CD14-positive monocyte (primary cell): ENCODE results near the gene SLC35D2. TPM values are rescaled to one million over a fixed set of nuclear protein-coding genes. Genes with fewer than 3 reads are reported as not detected.

Source experiments
- DNase-seq, 3 donors: peaks; one replicate each; pipeline ENCODE4 v3.0.0-alpha.2; 2011 to 2022
- H2AFZ ChIP-seq: 2 replicates; pipeline ENCODE4 v1.6.0; 2012; ENCODE audit warnings: mild to moderate bottlenecking, low read depth, low read length, inconsistent platforms; ENCODE audit not compliant: insufficient read depth, poor library complexity, severe bottlenecking
- H3K27ac ChIP-seq, 2 donors: 1 replicate in 1 of 2; 2 replicates in 1 of 2; pipeline ENCODE4 v1.5.1; 2012 to 2013; ENCODE audit warnings: low read length in 2 of 2, control low read depth in 1 of 2, inconsistent platforms in 1 of 2, low read depth in 1 of 2, mild to moderate bottlenecking in 1 of 2
- H3K27me3 ChIP-seq, 2 donors: one replicate each; pipeline versions ENCODE4 v1.6.0 to v1.6.1; 2011 to 2013; ENCODE audit warnings: low read length in 2 of 2; ENCODE audit not compliant: control insufficient read depth in 2 of 2, insufficient read depth in 2 of 2
- H3K36me3 ChIP-seq, 2 donors: replicated peaks in 1 of 2; 1 replicate in 1 of 2; 2 replicates in 1 of 2; pipeline versions ENCODE4 v1.5.1 to v1.6.1; 2012 to 2013; ENCODE audit warnings: low read length in 2 of 2, control low read depth in 1 of 2, inconsistent platforms in 1 of 2, mild to moderate bottlenecking in 1 of 2; ENCODE audit not compliant: insufficient read depth in 2 of 2, control insufficient read depth in 1 of 2
- H3K4me1 ChIP-seq, 2 donors: 1 replicate in 1 of 2; 2 replicates in 1 of 2; pipeline versions ENCODE4 v1.5.1 to v1.6.1; 2012 to 2013; ENCODE audit warnings: low read length in 2 of 2, control low read depth in 1 of 2, inconsistent platforms in 1 of 2, mild to moderate bottlenecking in 1 of 2, moderate library complexity in 1 of 2; ENCODE audit not compliant: insufficient read depth in 2 of 2, control insufficient read depth in 1 of 2
- H3K4me2 ChIP-seq: replicated peaks from 2 replicates; pipeline ENCODE3; 2012; ENCODE audit warnings: low read length, moderate library complexity, mild to moderate bottlenecking; ENCODE audit not compliant: poor library complexity, severe bottlenecking; ENCODE audit errors: extremely low read depth
- H3K4me3 ChIP-seq, 3 experiments: fragments of 200-600 bp in 1 of 3; sonication (generic) in 1 of 3; replicated peaks in 1 of 3; 1 replicate in 2 of 3; 2 replicates in 1 of 3; pipeline ENCODE4 v1.5.1; 2011 to 2013; ENCODE audit warnings: low read length in 3 of 3, mild to moderate bottlenecking in 3 of 3, control low read depth in 2 of 3, low read depth in 2 of 3, inconsistent platforms in 1 of 3, moderate library complexity in 1 of 3
- H3K79me2 ChIP-seq: 2 replicates; pipeline ENCODE4 v1.6.0; 2012; ENCODE audit warnings: mild to moderate bottlenecking, control low read depth, inconsistent platforms, low read length, moderate library complexity; ENCODE audit not compliant: insufficient read depth
- H3K9ac ChIP-seq: 2 replicates; pipeline ENCODE4 v1.6.0; 2017; ENCODE audit warnings: low read length, mild to moderate bottlenecking; ENCODE audit not compliant: insufficient read depth, poor library complexity, severe bottlenecking
- H3K9me3 ChIP-seq, 2 donors: replicated peaks in 1 of 2; 1 replicate in 1 of 2; 2 replicates in 1 of 2; pipeline versions ENCODE4 v1.5.1 to v1.6.1; 2012 to 2013; ENCODE audit warnings: low read length in 2 of 2, control low read depth in 1 of 2; ENCODE audit not compliant: control insufficient read depth in 1 of 2, insufficient read depth in 1 of 2
- H4K20me1 ChIP-seq: 2 replicates; pipeline ENCODE4 v1.6.0; 2012; ENCODE audit warnings: mild to moderate bottlenecking, low read length, control low read depth, moderate library complexity; ENCODE audit not compliant: insufficient read depth
- H3K27ac Mint-ChIP-seq, 7 donors: one replicate each; pipeline ENCODE4 v1.8.0; 2020; ENCODE audit warnings: mild to moderate bottlenecking in 7 of 7, mixed read lengths in 7 of 7, moderate library complexity in 6 of 7, inconsistent platforms in 2 of 7
- H3K27me3 Mint-ChIP-seq, 3 donors: one replicate each; pipeline ENCODE4 v1.8.0; 2021 to 2022; ENCODE audit warnings: low read depth in 3 of 3, mild to moderate bottlenecking in 3 of 3, mixed read lengths in 3 of 3, moderate library complexity in 3 of 3, inconsistent platforms in 1 of 3
- H3K36me3 Mint-ChIP-seq, 2 donors: one replicate each; pipeline ENCODE4 v1.8.0; 2020; ENCODE audit warnings: mixed read lengths in 2 of 2, inconsistent platforms in 1 of 2, mild to moderate bottlenecking in 1 of 2
- H3K4me1 Mint-ChIP-seq: one replicate; pipeline ENCODE4 v1.8.0; 2020; ENCODE audit warnings: mild to moderate bottlenecking, mixed read lengths
- H3K4me3 Mint-ChIP-seq, 2 donors: one replicate each; pipeline ENCODE4 v1.8.0; 2020; ENCODE audit warnings: mild to moderate bottlenecking in 2 of 2, mixed read lengths in 2 of 2, moderate library complexity in 1 of 2
- H3K9me3 Mint-ChIP-seq, 7 donors: one replicate each; pipeline ENCODE4 v1.8.0; 2020 to 2022; ENCODE audit warnings: mixed read lengths in 7 of 7, mild to moderate bottlenecking in 6 of 7, moderate library complexity in 6 of 7, inconsistent platforms in 2 of 7
- WGBS: methylation state at CpG from one replicate; pipeline ENCODE4 v1.1.5; 2013; ENCODE audit warnings: missing lambda C conversion rate; ENCODE audit not compliant: insufficient coverage; 5-methylcytosine and 5-hydroxymethylcytosine counted together
- intact Hi-C, 2 donors: fragments of 100-400 bp; cut with micrococcal nuclease; formaldehyde crosslinking; loops; one replicate each; pipeline versions ENCODE4 v1.15.0 to v1.15.1; 2023
- polyA plus RNA-seq, 3 donors: library from polyadenylated mRNA; depleted of rRNA in 1 of 3; unstranded in 2 of 3; stranded (reverse) in 1 of 3; fragments of 300-500 nt in 2 of 3; fragments of >200 nt in 1 of 3; fragmentation: Illumina TruSeq in 2 of 3; gene quantifications; 1 replicate in 2 of 3; 2 replicates in 1 of 3; pipeline ENCODE4 v1.2.3, GENCODE V29; 2012 to 2021
- TF ChIP-seq, protein P1 (sequence below): fragments of 200-600 bp; IDR thresholded peaks from one replicate; pipeline ENCODE4 v1.8.0; 2022; ENCODE audit warnings: antibody characterized with exemption, mild to moderate bottlenecking

SLC35D2 gene
- polyA plus RNA-seq, 3 donors, result 14.8 to 27.4 (median 20.0) TPM

DNA sequence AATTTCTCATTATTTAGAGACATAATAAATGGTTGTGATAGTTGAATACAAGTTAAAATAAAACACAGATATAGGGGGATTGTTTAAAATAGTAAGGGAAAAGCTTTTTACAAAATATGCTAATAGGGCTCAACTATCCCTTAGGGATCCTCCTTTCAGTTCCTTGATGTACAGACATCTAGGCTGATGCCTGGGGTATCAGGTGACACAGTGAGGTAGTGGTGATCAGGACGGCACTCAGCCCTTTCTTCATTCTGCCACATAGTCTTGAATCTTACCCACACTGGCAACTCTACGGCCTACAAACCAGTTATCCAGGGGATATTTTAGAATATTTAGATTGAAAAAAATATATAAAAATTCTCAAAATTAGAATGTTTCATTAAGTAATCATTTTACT lies 12.5 kb upstream of the SLC35D2 start:
- H3K36me3 Mint-ChIP-seq, result peaks cover 6 to 32% of the 10 kb centered on the region in 2 donors

DNA sequence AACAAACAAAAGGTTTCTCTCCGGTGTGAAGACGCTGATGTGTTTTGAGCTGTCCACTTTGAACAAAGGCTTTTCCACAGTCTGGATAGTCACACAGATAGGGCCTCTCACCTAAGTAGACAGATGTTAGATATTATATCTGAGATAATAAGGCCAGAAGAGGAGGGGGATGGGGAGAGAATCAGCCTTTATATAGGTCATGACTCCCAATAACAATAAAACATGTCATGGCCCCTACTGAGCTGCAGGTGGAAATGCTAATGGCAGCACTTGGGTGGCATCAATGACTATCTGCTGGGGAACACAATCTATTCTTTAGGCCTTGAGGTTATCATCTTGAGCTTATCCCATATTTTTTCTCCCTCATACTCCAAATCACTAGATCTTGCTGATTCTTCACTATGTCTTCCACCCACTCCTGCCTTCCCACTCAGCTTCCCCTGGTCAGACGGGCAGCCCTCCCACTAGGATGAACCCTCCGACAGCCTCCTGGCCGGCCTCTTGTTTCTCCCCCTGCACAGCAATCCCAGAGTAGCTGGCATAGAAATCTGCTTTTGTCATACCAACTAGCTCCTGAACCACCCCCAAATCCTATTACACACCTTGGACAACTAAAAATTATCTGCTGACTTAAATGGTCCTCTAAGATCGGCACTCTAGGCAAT lies 11.5 kb upstream of the SLC35D2 start:
- H2AFZ ChIP-seq, result peak overlapping the region; percentile 21
- peaks cover 11 to 42% of the 10 kb centered on the region in 2 donors for H3K36me3 Mint-ChIP-seq
- intact Hi-C loops, result no loop called here

More for the DNA sequence above, 12.5 kb upstream of the SLC35D2 start:
- Histone ChIP-seq H3K4me2 (no peak overlapping the region), H3K36me3 (peaks cover 6 to 17% of the 10 kb centered on the region in 2 donors), H3K27me3 (no peaks in the 10 kb centered on the region), H3K9me3 (peaks cover 0 to 3% of the 10 kb centered on the region in 2 donors), H2AFZ (no peak overlapping the region), H3K4me1 (no peaks in the 10 kb centered on the region), H3K27ac (no peak overlapping the region), H4K20me1 (no peaks in the 10 kb centered on the region), H3K4me3 (no peak overlapping the region), H3K9ac (no peak overlapping the region), H3K79me2 (peaks cover 46% of the 10 kb centered on the region)
- TF ChIP-seq, protein P1, sequence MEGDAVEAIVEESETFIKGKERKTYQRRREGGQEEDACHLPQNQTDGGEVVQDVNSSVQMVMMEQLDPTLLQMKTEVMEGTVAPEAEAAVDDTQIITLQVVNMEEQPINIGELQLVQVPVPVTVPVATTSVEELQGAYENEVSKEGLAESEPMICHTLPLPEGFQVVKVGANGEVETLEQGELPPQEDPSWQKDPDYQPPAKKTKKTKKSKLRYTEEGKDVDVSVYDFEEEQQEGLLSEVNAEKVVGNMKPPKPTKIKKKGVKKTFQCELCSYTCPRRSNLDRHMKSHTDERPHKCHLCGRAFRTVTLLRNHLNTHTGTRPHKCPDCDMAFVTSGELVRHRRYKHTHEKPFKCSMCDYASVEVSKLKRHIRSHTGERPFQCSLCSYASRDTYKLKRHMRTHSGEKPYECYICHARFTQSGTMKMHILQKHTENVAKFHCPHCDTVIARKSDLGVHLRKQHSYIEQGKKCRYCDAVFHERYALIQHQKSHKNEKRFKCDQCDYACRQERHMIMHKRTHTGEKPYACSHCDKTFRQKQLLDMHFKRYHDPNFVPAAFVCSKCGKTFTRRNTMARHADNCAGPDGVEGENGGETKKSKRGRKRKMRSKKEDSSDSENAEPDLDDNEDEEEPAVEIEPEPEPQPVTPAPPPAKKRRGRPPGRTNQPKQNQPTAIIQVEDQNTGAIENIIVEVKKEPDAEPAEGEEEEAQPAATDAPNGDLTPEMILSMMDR, result no peak
- no CpG with 5 or more reads among the region's 2 CpGs for WGBS
- Mint-ChIP-seq H3K9me3 (peaks cover under 1 to 8% (median 5%) of the 10 kb centered on the region in 7 donors), H3K4me1 (peaks cover 6% of the 10 kb centered on the region), H3K4me3 (no peak overlapping the region), H3K27me3 (no peaks in the 10 kb centered on the region), H3K27ac (peak overlapping the region in 1 of 7 donors; percentile 42)
- intact Hi-C loops, result no loop called here
- DNase-seq, result no peak

More for the DNA sequence above, 11.5 kb upstream of the SLC35D2 start:
- no peaks in the 10 kb centered on the region for H3K4me1 ChIP-seq
- TF ChIP-seq, protein P1, result no peak
- Mint-ChIP-seq H3K4me1 (peaks cover 6% of the 10 kb centered on the region), H3K27me3 (no peaks in the 10 kb centered on the region), H3K4me3 (no peak overlapping the region), H3K27ac (peak overlapping the region in 2 of 7 donors; percentile 0 to 63), H3K9me3 (peaks cover 0 to under 1% (median 0%) of the 10 kb centered on the region in 7 donors)
- H3K9me3 ChIP-seq, result no peaks in the 10 kb centered on the region
- H4K20me1 ChIP-seq, result no peaks in the 10 kb centered on the region
- no peak overlapping the region for H3K9ac ChIP-seq
- no peak for DNase-seq
- H3K79me2 ChIP-seq, result peaks cover 36% of the 10 kb centered on the region
- no peak overlapping the region for H3K4me3 ChIP-seq
- H3K36me3 ChIP-seq, result peaks cover 10 to 26% of the 10 kb centered on the region in 2 donors
- no peak overlapping the region for H3K4me2 ChIP-seq
- no peaks in the 10 kb centered on the region for H3K27me3 ChIP-seq
- 98% methylated on average over 3 of the region's 6 CpGs for WGBS
- no peak overlapping the region for H3K27ac ChIP-seq
